ENCODE results near the gene APBA2. TPM values are rescaled to one million over a fixed set of nuclear protein-coding genes. Genes with fewer than 3 reads are reported as not detected.

Gene APBA2
- total RNA-seq, 4 donors from 2014 or later = 3.3 to 5.4 (median 4.5) TPM

- DNase-seq (ENCODE audit: low spot score in 2 of 2) = no peak
- Histone ChIP-seq H3K27ac (no peak overlapping the region), H3K27me3 (no peaks in the 10 kb centered on the region), H3K36me3 (no peaks in the 10 kb centered on the region), H3K9me3 (peaks cover 0 to 6% (median 0%) of the 10 kb centered on the region in 4 donors), H3K4me3 (no peak overlapping the region), H3K4me1 (peaks cover 0 to 8% (median 0%) of the 10 kb centered on the region in 4 donors)
- TF ChIP-seq CTCF (IDR thresholded peaks at IDR 0.05) (no peak), EP300 (IDR thresholded peaks at IDR 0.05) (no peak), POLR2A (IDR thresholded peaks at IDR 0.05) (no peak)
- WGBS, 2 donors = 98 to 100% methylated on average over 2 of the region's 2 CpGs
These were observed 101.0 kb downstream of the APBA2 start for GRCh38 chr15:28986726-28987125.

- H3K4me3 ChIP-seq = no peak overlapping the region
- DNase-seq (ENCODE audit: low spot score in 2 of 2) = no peak
- no peaks in the 10 kb centered on the region for H3K36me3 ChIP-seq
- peaks cover 0 to 6% (median 0%) of the 10 kb centered on the region in 4 donors for H3K9me3 ChIP-seq
- no peak overlapping the region for H3K27ac ChIP-seq
- peaks cover 0 to 8% (median 0%) of the 10 kb centered on the region in 4 donors for H3K4me1 ChIP-seq
- H3K27me3 ChIP-seq = no peaks in the 10 kb centered on the region
- TF ChIP-seq POLR2A (IDR thresholded peaks at IDR 0.05) = no peak
- TF ChIP-seq EP300 (IDR thresholded peaks at IDR 0.05) = no peak
- TF ChIP-seq CTCF (IDR thresholded peaks at IDR 0.05) = no peak
- 96 to 97% methylated on average over 4 of the region's 4 CpGs for WGBS, 2 donors
These were observed 101.6 kb downstream of the APBA2 start for GRCh38 chr15:28987337-28987736.

GRCh38 chr15:28989239-28989830, 103.6 kb downstream of the APBA2 start:
- Histone ChIP-seq H3K27me3 (no peaks in the 10 kb centered on the region), H3K9me3 (no peaks in the 10 kb centered on the region), H3K36me3 (no peaks in the 10 kb centered on the region), H3K4me3 (no peak overlapping the region), H3K4me1 (peaks cover 0 to 21% (median 0%) of the 10 kb centered on the region in 4 donors), H3K27ac (no peak overlapping the region)
- DNase-seq (ENCODE audit: low spot score in 2 of 2) = no peak
- 66 to 68% methylated on average over 15 of the region's 15 CpGs for WGBS, 2 donors
- no peak for TF ChIP-seq POLR2A (IDR thresholded peaks at IDR 0.05)
- no peak for TF ChIP-seq CTCF (IDR thresholded peaks at IDR 0.05)
- no peak for TF ChIP-seq EP300 (IDR thresholded peaks at IDR 0.05)

GRCh38 chr15:28989896-28990295, 104.1 kb downstream of the APBA2 start:
- H3K9me3 ChIP-seq = no peaks in the 10 kb centered on the region
- 80 to 82% methylated on average over 13 of the region's 13 CpGs for WGBS, 2 donors
- H3K4me3 ChIP-seq = no peak overlapping the region
- peaks cover 0 to 21% (median 0%) of the 10 kb centered on the region in 4 donors for H3K4me1 ChIP-seq
- TF ChIP-seq CTCF (IDR thresholded peaks at IDR 0.05) (no peak), EP300 (IDR thresholded peaks at IDR 0.05) (no peak), POLR2A (IDR thresholded peaks at IDR 0.05) (no peak)
- no peak for DNase-seq (ENCODE audit: low spot score in 2 of 2)
- H3K27me3 ChIP-seq = no peaks in the 10 kb centered on the region
- H3K27ac ChIP-seq = no peak overlapping the region
- H3K36me3 ChIP-seq = no peaks in the 10 kb centered on the region

- Histone ChIP-seq H3K27ac (no peak overlapping the region), H3K4me3 (no peak overlapping the region), H3K9me3 (no peaks in the 10 kb centered on the region), H3K36me3 (no peaks in the 10 kb centered on the region), H3K27me3 (no peaks in the 10 kb centered on the region), H3K4me1 (peaks cover 0 to 19% (median 0%) of the 10 kb centered on the region in 4 donors)
- no peak for TF ChIP-seq POLR2A (IDR thresholded peaks at IDR 0.05)
- no peak for TF ChIP-seq EP300 (IDR thresholded peaks at IDR 0.05)
- no peak for TF ChIP-seq CTCF (IDR thresholded peaks at IDR 0.05)
- no peak for DNase-seq (ENCODE audit: low spot score in 2 of 2)
- 99 to 100% methylated on average over 2 of the region's 2 CpGs for WGBS, 2 donors
These were observed 104.6 kb downstream of the APBA2 start for GRCh38 chr15:28990390-28990789.

Data from tibial nerve (tissue), 4 donors.